ENCODE results near the gene ESRRA. TPM values are rescaled to one million over a fixed set of nuclear protein-coding genes. Genes with fewer than 3 reads are reported as not detected.
A peak's percentile ranks its signal among the peaks of the same experiment; 100 is the strongest.

ESRRA gene
- total RNA-seq, 1 experiment from 2014 or later = 63.4 TPM

- Mint-ChIP-seq H3K9me3 (ENCODE audit: unreplicated experiment) (no peaks in the 10 kb centered on the region), H3K27ac (ENCODE audit: low read depth, unreplicated experiment) (no peak overlapping the region), H3K36me3 (ENCODE audit: insufficient read depth, unreplicated experiment) (no peaks in the 10 kb centered on the region), H3K27me3 (ENCODE audit: insufficient read depth, unreplicated experiment) (no peaks in the 10 kb centered on the region), H3K4me1 (ENCODE audit: insufficient read depth, unreplicated experiment) (peaks cover 17% of the 10 kb centered on the region), H3K4me3 (ENCODE audit: unreplicated experiment) (no peak overlapping the region)
- DNase-seq (ENCODE audit: unreplicated experiment) = peak; percentile 48
- intact Hi-C loops (cut with micrococcal nuclease) = no loop called here
- no TSS peak for BruUV-seq (replicated peaks)
- TF ChIP-seq CTCF (IDR thresholded peaks at IDR 0.05; ENCODE audit: unreplicated experiment) = peak; percentile 36
- ChIA-PET POLR2A (interaction anchor here (0.9 to 15.4 kb wide), 2 partner anchors 9 to 26 kb away, joined by 3 to 285 read pairs; partner anchors contain the start of genes PRDX5 and TRMT112), CTCF (interaction anchor here (0.6 to 4.2 kb wide), 11 partner anchors 9 to 472 kb away, joined by 3 to 58 read pairs (median 4); partner anchors contain the start of genes PRDX5 and TRMT112)
Observed at GRCh38 chr11:64343767-64344559, 38.6 kb downstream of the ESRRA start.

- DNase-seq (ENCODE audit: unreplicated experiment) = no peak
- BruUV-seq (replicated peaks) = no TSS peak
- intact Hi-C loops (cut with micrococcal nuclease) = no loop called here
- H3K36me3 Mint-ChIP-seq (ENCODE audit: insufficient read depth, unreplicated experiment) = no peaks in the 10 kb centered on the region
- CTCF ChIA-PET = interaction anchor here (0.6 to 1.6 kb wide), 8 partner anchors 8 to 694 kb away, joined by 3 to 8 read pairs (median 4); partner anchors contain the start of genes PRDX5, RPS6KA4 and TRMT112
- no peak for TF ChIP-seq CTCF (IDR thresholded peaks at IDR 0.05; ENCODE audit: unreplicated experiment)
- no peak overlapping the region for H3K4me3 Mint-ChIP-seq (ENCODE audit: unreplicated experiment)
- no peaks in the 10 kb centered on the region for H3K27me3 Mint-ChIP-seq (ENCODE audit: insufficient read depth, unreplicated experiment)
- POLR2A ChIA-PET = interaction anchor here (1.5 to 5.9 kb wide), 2 partner anchors 9 to 26 kb away, joined by 3 to 39 read pairs; partner anchors contain the start of genes PRDX5 and TRMT112
- no peaks in the 10 kb centered on the region for H3K9me3 Mint-ChIP-seq (ENCODE audit: unreplicated experiment)
- H3K4me1 Mint-ChIP-seq (ENCODE audit: insufficient read depth, unreplicated experiment) = peaks cover 17% of the 10 kb centered on the region
- H3K27ac Mint-ChIP-seq (ENCODE audit: low read depth, unreplicated experiment) = no peak overlapping the region
Observed at GRCh38 chr11:64344787-64345186, 39.5 kb downstream of the ESRRA start.

GRCh38 chr11:64347193-64347867 lies 42.0 kb downstream of the ESRRA start:
- H3K4me1 Mint-ChIP-seq (ENCODE audit: insufficient read depth, unreplicated experiment) = peaks cover 13% of the 10 kb centered on the region
- intact Hi-C loops (cut with micrococcal nuclease) = no loop called here
- no peak overlapping the region for H3K27ac Mint-ChIP-seq (ENCODE audit: low read depth, unreplicated experiment)
- no TSS peak for BruUV-seq (replicated peaks)
- CTCF ChIA-PET = interaction anchor here (1.0 to 2.2 kb wide), 3 partner anchors 8 to 26 kb away, joined by 4 to 14 read pairs (median 5); no protein-coding TSS in a partner anchor
- no peak for TF ChIP-seq CTCF (IDR thresholded peaks at IDR 0.05; ENCODE audit: unreplicated experiment)
- POLR2A ChIA-PET = interaction anchor here (0.7 to 5.9 kb wide), 6 partner anchors 8 to 29 kb away, joined by 3 to 39 read pairs (median 6); partner anchors contain the start of genes PRDX5 and TRMT112
- peak; percentile 83 for DNase-seq (ENCODE audit: unreplicated experiment)
- no peak overlapping the region for H3K4me3 Mint-ChIP-seq (ENCODE audit: unreplicated experiment)
- H3K27me3 Mint-ChIP-seq (ENCODE audit: insufficient read depth, unreplicated experiment) = no peaks in the 10 kb centered on the region
- no peaks in the 10 kb centered on the region for H3K9me3 Mint-ChIP-seq (ENCODE audit: unreplicated experiment)
- H3K36me3 Mint-ChIP-seq (ENCODE audit: insufficient read depth, unreplicated experiment) = no peaks in the 10 kb centered on the region
